Endothelial cell (in vitro differentiated cells): ENCODE measurements around the gene UBXN10. TPM values are rescaled to one million over a fixed set of nuclear protein-coding genes. Genes with fewer than 3 reads are reported as not detected.

Experiments used
- DNase-seq: peaks from one replicate; pipeline ENCODE4 v3.0.0; 2021; ENCODE audit warnings: low spot score
- H3K27ac Mint-ChIP-seq: one replicate; pipeline ENCODE4 v1.8.0; 2021; ENCODE audit warnings: mixed read lengths, inconsistent platforms; ENCODE audit not compliant: unreplicated experiment
- H3K27me3 Mint-ChIP-seq: one replicate; pipeline ENCODE4 v1.8.0; 2021; ENCODE audit warnings: mild to moderate bottlenecking, moderate library complexity, mixed read lengths, inconsistent platforms; ENCODE audit not compliant: unreplicated experiment
- H3K36me3 Mint-ChIP-seq: one replicate; pipeline ENCODE4 v1.8.0; 2021; ENCODE audit warnings: mild to moderate bottlenecking, low read depth, mixed read lengths, inconsistent platforms; ENCODE audit not compliant: unreplicated experiment
- H3K4me1 Mint-ChIP-seq: one replicate; pipeline ENCODE4 v1.8.0; 2021; ENCODE audit warnings: mild to moderate bottlenecking, mixed read lengths, inconsistent platforms; ENCODE audit not compliant: unreplicated experiment
- H3K4me3 Mint-ChIP-seq: one replicate; pipeline ENCODE4 v1.8.0; 2021; ENCODE audit warnings: mild to moderate bottlenecking, mixed read lengths, inconsistent platforms; ENCODE audit not compliant: unreplicated experiment
- H3K9me3 Mint-ChIP-seq: one replicate; pipeline ENCODE4 v1.8.0; 2021; ENCODE audit warnings: mixed read lengths, inconsistent platforms; ENCODE audit not compliant: unreplicated experiment
- CTCF ChIP-seq: fragments of 200-600 bp; sonication (generic); IDR thresholded peaks from one replicate; pipeline ENCODE4 v1.5.0; 2021; ENCODE audit warnings: antibody characterized with exemption; ENCODE audit not compliant: unreplicated experiment
- total RNA-seq: library from RNA; stranded (reverse); fragmentation: NEBNext Ultra II Directional; extraction: Animal tissue kit (Norgen Biotek cat#: 25700); gene quantifications from one replicate; pipeline ENCODE4 v1.2.1, GENCODE V29; 2021; ENCODE audit not compliant: unreplicated experiment

Gene UBXN10
- total RNA-seq, 1 donor from 2014 or later, result 0.13 TPM

GRCh38 chr1:20199403-20199802 is 13.5 kb downstream of the UBXN10 start:
- Mint-ChIP-seq H3K36me3 (no peaks in the 10 kb centered on the region), H3K27me3 (peaks cover 2% of the 10 kb centered on the region), H3K27ac (no peak overlapping the region), H3K4me3 (no peak overlapping the region), H3K9me3 (no peaks in the 10 kb centered on the region), H3K4me1 (peaks cover 6% of the 10 kb centered on the region)
- no peak for TF ChIP-seq CTCF
- no peak for DNase-seq

GRCh38 chr1:20199840-20200239 is 13.9 kb downstream of the UBXN10 start:
- H3K4me1 Mint-ChIP-seq, result peaks cover 6% of the 10 kb centered on the region
- H3K9me3 Mint-ChIP-seq, result no peaks in the 10 kb centered on the region
- no peak for DNase-seq
- TF ChIP-seq CTCF, result no peak
- H3K27me3 Mint-ChIP-seq, result peaks cover 2% of the 10 kb centered on the region
- H3K36me3 Mint-ChIP-seq, result no peaks in the 10 kb centered on the region
- H3K27ac Mint-ChIP-seq, result no peak overlapping the region
- no peak overlapping the region for H3K4me3 Mint-ChIP-seq

- no peak for DNase-seq
- H3K4me3 Mint-ChIP-seq, result no peak overlapping the region
- TF ChIP-seq CTCF, result no peak
- no peaks in the 10 kb centered on the region for H3K36me3 Mint-ChIP-seq
- peaks cover 2% of the 10 kb centered on the region for H3K27me3 Mint-ChIP-seq
- H3K4me1 Mint-ChIP-seq, result peaks cover 6% of the 10 kb centered on the region
- H3K9me3 Mint-ChIP-seq, result no peaks in the 10 kb centered on the region
- no peak overlapping the region for H3K27ac Mint-ChIP-seq
Observed at GRCh38 chr1:20200966-20201365, 15.1 kb downstream of the UBXN10 start.

- no peak for TF ChIP-seq CTCF
- Mint-ChIP-seq H3K4me3 (no peak overlapping the region), H3K4me1 (peaks cover 6% of the 10 kb centered on the region), H3K27ac (no peak overlapping the region), H3K36me3 (no peaks in the 10 kb centered on the region), H3K27me3 (no peaks in the 10 kb centered on the region), H3K9me3 (no peaks in the 10 kb centered on the region)
- no peak for DNase-seq
Observed at GRCh38 chr1:20202166-20202565, 16.3 kb downstream of the UBXN10 start.

- DNase-seq, result no peak
- TF ChIP-seq CTCF, result no peak
- peaks cover 3% of the 10 kb centered on the region for H3K27me3 Mint-ChIP-seq
- no peak overlapping the region for H3K4me3 Mint-ChIP-seq
- H3K4me1 Mint-ChIP-seq, result no peaks in the 10 kb centered on the region
- H3K27ac Mint-ChIP-seq, result no peak overlapping the region
- H3K36me3 Mint-ChIP-seq, result no peaks in the 10 kb centered on the region
- H3K9me3 Mint-ChIP-seq, result no peaks in the 10 kb centered on the region
Observed at GRCh38 chr1:20207546-20207945, 21.6 kb downstream of the UBXN10 start.
